Measurements from ENCODE around the gene WASF2. TPM values are rescaled to one million over a fixed set of nuclear protein-coding genes. Genes with fewer than 3 reads are reported as not detected.

The WASF2 gene
- total and polyA plus RNA-seq, 2 of the 13 experiments (the other 11 are each of a cell fraction or from before 2014, with no cell fraction given), result 10.4 to 27.7 TPM

GRCh38 chr1:27392096-27392777 is 97.7 kb downstream of the WASF2 start, which contains the start of gene GPR3 (continued):
- no peak for TF ChIP-seq ZNF142 (CRISPR knock-in tag; IDR thresholded peaks at IDR 0.05)
- peak; percentile 56; the same call in 1 of the 2 replicates for TF ChIP-seq ZFP91 (CRISPR knock-in tag; IDR thresholded peaks at IDR 0.05; ENCODE audit: borderline replicate concordance)
- TF ChIP-seq ZNF564 (CRISPR knock-in tag; IDR thresholded peaks at IDR 0.05), result no peak; the same call in 1 of the 2 replicates
- TF ChIP-seq, protein P1, sequence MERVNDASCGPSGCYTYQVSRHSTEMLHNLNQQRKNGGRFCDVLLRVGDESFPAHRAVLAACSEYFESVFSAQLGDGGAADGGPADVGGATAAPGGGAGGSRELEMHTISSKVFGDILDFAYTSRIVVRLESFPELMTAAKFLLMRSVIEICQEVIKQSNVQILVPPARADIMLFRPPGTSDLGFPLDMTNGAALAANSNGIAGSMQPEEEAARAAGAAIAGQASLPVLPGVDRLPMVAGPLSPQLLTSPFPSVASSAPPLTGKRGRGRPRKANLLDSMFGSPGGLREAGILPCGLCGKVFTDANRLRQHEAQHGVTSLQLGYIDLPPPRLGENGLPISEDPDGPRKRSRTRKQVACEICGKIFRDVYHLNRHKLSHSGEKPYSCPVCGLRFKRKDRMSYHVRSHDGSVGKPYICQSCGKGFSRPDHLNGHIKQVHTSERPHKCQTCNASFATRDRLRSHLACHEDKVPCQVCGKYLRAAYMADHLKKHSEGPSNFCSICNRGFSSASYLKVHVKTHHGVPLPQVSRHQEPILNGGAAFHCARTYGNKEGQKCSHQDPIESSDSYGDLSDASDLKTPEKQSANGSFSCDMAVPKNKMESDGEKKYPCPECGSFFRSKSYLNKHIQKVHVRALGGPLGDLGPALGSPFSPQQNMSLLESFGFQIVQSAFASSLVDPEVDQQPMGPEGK (CRISPR knock-in tag; IDR thresholded peaks at IDR 0.05), result peak; percentile 89
- TF ChIP-seq TP53 (CRISPR knock-in tag; conservative IDR thresholded peaks at IDR 0.05), result no peak
- TF ChIP-seq, protein P2, sequence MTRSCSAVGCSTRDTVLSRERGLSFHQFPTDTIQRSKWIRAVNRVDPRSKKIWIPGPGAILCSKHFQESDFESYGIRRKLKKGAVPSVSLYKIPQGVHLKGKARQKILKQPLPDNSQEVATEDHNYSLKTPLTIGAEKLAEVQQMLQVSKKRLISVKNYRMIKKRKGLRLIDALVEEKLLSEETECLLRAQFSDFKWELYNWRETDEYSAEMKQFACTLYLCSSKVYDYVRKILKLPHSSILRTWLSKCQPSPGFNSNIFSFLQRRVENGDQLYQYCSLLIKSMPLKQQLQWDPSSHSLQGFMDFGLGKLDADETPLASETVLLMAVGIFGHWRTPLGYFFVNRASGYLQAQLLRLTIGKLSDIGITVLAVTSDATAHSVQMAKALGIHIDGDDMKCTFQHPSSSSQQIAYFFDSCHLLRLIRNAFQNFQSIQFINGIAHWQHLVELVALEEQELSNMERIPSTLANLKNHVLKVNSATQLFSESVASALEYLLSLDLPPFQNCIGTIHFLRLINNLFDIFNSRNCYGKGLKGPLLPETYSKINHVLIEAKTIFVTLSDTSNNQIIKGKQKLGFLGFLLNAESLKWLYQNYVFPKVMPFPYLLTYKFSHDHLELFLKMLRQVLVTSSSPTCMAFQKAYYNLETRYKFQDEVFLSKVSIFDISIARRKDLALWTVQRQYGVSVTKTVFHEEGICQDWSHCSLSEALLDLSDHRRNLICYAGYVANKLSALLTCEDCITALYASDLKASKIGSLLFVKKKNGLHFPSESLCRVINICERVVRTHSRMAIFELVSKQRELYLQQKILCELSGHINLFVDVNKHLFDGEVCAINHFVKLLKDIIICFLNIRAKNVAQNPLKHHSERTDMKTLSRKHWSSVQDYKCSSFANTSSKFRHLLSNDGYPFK (CRISPR knock-in tag; IDR thresholded peaks at IDR 0.05; ENCODE audit: borderline replicate concordance), result no peak; the same call in 1 of the 2 replicates
- TF ChIP-seq ZNF562 (CRISPR knock-in tag; IDR thresholded peaks at IDR 0.05; ENCODE audit: borderline replicate concordance), result no peak
- no peak for TF ChIP-seq MEF2D (CRISPR knock-in tag; IDR thresholded peaks at IDR 0.05)
- TF ChIP-seq TRIM24 (CRISPR knock-in tag; IDR thresholded peaks at IDR 0.05), result no peak
- no peak for TF ChIP-seq RAD21 (CRISPR knock-in tag; IDR thresholded peaks at IDR 0.05)
- no peak for TF ChIP-seq GPBP1L1 (CRISPR knock-in tag; IDR thresholded peaks at IDR 0.05)
- TF ChIP-seq ZNF550 (CRISPR knock-in tag; IDR thresholded peaks at IDR 0.05; ENCODE audit: borderline replicate concordance), result no peak
- no peak for TF ChIP-seq ZNF780A (CRISPR knock-in tag; IDR thresholded peaks at IDR 0.05)
- TF ChIP-seq ZNF720 (CRISPR knock-in tag; IDR thresholded peaks at IDR 0.05), result no peak
- 0 out of 2 replicates have a peak, but pooled peaks have one; percentile 16 for TF ChIP-seq ZNF777 (CRISPR knock-in tag; IDR thresholded peaks at IDR 0.05)
